Measurements from ENCODE around the gene SSNA1. TPM values are rescaled to one million over a fixed set of nuclear protein-coding genes. Genes with fewer than 3 reads are reported as not detected.

Gene SSNA1
- total RNA-seq, 1 donor = 59.7 TPM

DNA sequence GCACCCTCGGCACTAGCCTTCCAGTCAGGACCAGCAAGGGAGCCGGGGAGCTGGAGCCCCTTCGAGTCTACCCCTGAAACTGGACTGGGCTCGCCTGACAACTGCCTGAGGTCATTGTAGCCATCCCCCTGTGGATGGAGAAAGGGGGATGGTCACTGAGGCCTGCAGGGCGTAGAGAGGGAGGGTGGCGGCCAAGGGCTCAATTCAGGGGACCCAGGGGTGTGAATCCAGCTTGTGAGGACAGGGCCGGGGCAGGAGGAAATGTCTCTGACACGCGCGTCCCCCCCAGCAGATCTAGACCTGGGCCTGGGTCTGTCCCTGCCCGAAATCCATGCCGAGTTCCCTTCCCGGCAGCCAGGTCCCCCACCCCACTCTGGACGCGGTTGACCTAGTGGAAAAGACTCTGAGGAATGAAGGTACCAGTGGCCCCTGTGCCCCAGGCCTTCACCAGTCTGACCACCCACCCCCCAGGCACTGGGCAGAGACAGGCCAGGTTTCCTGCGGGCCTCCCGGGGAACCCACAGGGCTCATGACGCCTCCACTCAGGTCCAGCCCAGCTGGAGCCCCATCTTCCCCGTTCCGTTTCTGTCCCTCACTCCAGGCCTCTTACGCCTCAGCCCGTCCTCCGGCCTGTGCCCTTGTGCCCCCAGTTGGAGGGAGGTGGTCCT, 43.0 kb downstream of the SSNA1 start:
- Histone ChIP-seq H3K36me3 (ENCODE audit: insufficient read depth, low read length) (no peaks in the 10 kb centered on the region), H3K4me2 (ENCODE audit: insufficient read depth, low read length) (no peak overlapping the region), H3K27ac (ENCODE audit: low read depth, low read length) (no peak overlapping the region), H3K4me3 (ENCODE audit: insufficient read depth, low read length) (no peak overlapping the region), H4K20me1 (ENCODE audit: insufficient read depth, low read length) (peaks cover 6% of the 10 kb centered on the region), H3K4me1 (ENCODE audit: insufficient read depth, low read length) (peaks cover under 1% of the 10 kb centered on the region), H3K27me3 (ENCODE audit: insufficient read depth, low read length) (no peaks in the 10 kb centered on the region), H3K79me2 (ENCODE audit: insufficient read depth, low read length) (no peaks in the 10 kb centered on the region), H3K9me3 (ENCODE audit: low read depth, low read length) (no peaks in the 10 kb centered on the region), H2AFZ (ENCODE audit: low read length) (no peak overlapping the region)
- TF ChIP-seq, protein P1, sequence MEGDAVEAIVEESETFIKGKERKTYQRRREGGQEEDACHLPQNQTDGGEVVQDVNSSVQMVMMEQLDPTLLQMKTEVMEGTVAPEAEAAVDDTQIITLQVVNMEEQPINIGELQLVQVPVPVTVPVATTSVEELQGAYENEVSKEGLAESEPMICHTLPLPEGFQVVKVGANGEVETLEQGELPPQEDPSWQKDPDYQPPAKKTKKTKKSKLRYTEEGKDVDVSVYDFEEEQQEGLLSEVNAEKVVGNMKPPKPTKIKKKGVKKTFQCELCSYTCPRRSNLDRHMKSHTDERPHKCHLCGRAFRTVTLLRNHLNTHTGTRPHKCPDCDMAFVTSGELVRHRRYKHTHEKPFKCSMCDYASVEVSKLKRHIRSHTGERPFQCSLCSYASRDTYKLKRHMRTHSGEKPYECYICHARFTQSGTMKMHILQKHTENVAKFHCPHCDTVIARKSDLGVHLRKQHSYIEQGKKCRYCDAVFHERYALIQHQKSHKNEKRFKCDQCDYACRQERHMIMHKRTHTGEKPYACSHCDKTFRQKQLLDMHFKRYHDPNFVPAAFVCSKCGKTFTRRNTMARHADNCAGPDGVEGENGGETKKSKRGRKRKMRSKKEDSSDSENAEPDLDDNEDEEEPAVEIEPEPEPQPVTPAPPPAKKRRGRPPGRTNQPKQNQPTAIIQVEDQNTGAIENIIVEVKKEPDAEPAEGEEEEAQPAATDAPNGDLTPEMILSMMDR (IDR thresholded peaks at IDR 0.05; ENCODE audit: extremely low read depth, low read depth, low read length) = no peak
- no peak for DNase-seq (ENCODE audit: insufficient read length, low spot score, missing footprints)

- Histone ChIP-seq H3K4me3 (ENCODE audit: insufficient read depth, low read length) (no peak overlapping the region), H3K36me3 (ENCODE audit: insufficient read depth, low read length) (no peaks in the 10 kb centered on the region), H3K79me2 (ENCODE audit: insufficient read depth, low read length) (peaks cover under 1% of the 10 kb centered on the region), H3K27ac (ENCODE audit: low read depth, low read length) (no peak overlapping the region), H3K27me3 (ENCODE audit: insufficient read depth, low read length) (no peaks in the 10 kb centered on the region), H4K20me1 (ENCODE audit: insufficient read depth, low read length) (peaks cover 9% of the 10 kb centered on the region), H3K4me2 (ENCODE audit: insufficient read depth, low read length) (no peak overlapping the region), H3K4me1 (ENCODE audit: insufficient read depth, low read length) (peaks cover 3% of the 10 kb centered on the region), H3K9me3 (ENCODE audit: low read depth, low read length) (no peaks in the 10 kb centered on the region), H2AFZ (ENCODE audit: low read length) (no peak overlapping the region)
- TF ChIP-seq, protein P1 (IDR thresholded peaks at IDR 0.05; ENCODE audit: extremely low read depth, low read depth, low read length) = no peak
- DNase-seq (ENCODE audit: insufficient read length, low spot score, missing footprints) = no peak
These were observed 43.6 kb downstream of the SSNA1 start for GRCh38 chr9:137232101-137232500.

DNA sequence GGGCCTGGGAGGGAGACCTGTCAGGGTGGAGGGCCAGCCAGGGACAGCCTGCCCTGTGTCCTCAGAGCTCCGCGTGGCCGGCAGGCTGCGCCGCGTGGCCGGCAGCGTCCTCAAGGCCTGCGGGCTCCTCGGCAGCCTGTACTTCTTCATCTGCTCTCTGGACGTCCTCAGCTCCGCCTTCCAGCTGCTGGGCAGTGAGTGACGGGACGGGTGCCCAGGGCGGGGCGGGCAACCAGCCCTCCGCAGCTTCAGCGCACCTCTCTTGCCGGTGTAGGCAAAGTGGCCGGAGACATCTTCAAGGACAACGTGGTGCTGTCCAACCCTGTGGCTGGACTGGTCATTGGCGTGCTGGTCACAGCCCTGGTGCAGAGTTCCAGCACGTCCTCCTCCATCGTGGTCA, 44.0 kb downstream of the SSNA1 start:
- TF ChIP-seq, protein P1 (IDR thresholded peaks at IDR 0.05; ENCODE audit: extremely low read depth, low read depth, low read length) = no peak
- Histone ChIP-seq H2AFZ (ENCODE audit: low read length) (no peak overlapping the region), H3K27me3 (ENCODE audit: insufficient read depth, low read length) (no peaks in the 10 kb centered on the region), H3K79me2 (ENCODE audit: insufficient read depth, low read length) (peaks cover 4% of the 10 kb centered on the region), H3K36me3 (ENCODE audit: insufficient read depth, low read length) (no peaks in the 10 kb centered on the region), H3K4me3 (ENCODE audit: insufficient read depth, low read length) (no peak overlapping the region), H3K9me3 (ENCODE audit: low read depth, low read length) (no peaks in the 10 kb centered on the region), H3K4me1 (ENCODE audit: insufficient read depth, low read length) (peaks cover 3% of the 10 kb centered on the region), H3K4me2 (ENCODE audit: insufficient read depth, low read length) (no peak overlapping the region), H3K27ac (ENCODE audit: low read depth, low read length) (no peak overlapping the region), H4K20me1 (ENCODE audit: insufficient read depth, low read length) (peaks cover 10% of the 10 kb centered on the region)
- DNase-seq (ENCODE audit: insufficient read length, low spot score, missing footprints) = no peak

GRCh38 chr9:137233143-137233980, 44.9 kb downstream of the SSNA1 start:
- H3K36me3 ChIP-seq (ENCODE audit: insufficient read depth, low read length) = no peaks in the 10 kb centered on the region
- H3K27me3 ChIP-seq (ENCODE audit: insufficient read depth, low read length) = no peaks in the 10 kb centered on the region
- H2AFZ ChIP-seq (ENCODE audit: low read length) = no peak overlapping the region
- H3K4me2 ChIP-seq (ENCODE audit: insufficient read depth, low read length) = no peak overlapping the region
- TF ChIP-seq, protein P1 (IDR thresholded peaks at IDR 0.05; ENCODE audit: extremely low read depth, low read depth, low read length) = no peak
- peaks cover 3% of the 10 kb centered on the region for H3K4me1 ChIP-seq (ENCODE audit: insufficient read depth, low read length)
- H4K20me1 ChIP-seq (ENCODE audit: insufficient read depth, low read length) = peaks cover 10% of the 10 kb centered on the region
- peaks cover 12% of the 10 kb centered on the region for H3K79me2 ChIP-seq (ENCODE audit: insufficient read depth, low read length)
- H3K4me3 ChIP-seq (ENCODE audit: insufficient read depth, low read length) = no peak overlapping the region
- H3K27ac ChIP-seq (ENCODE audit: low read depth, low read length) = no peak overlapping the region
- no peaks in the 10 kb centered on the region for H3K9me3 ChIP-seq (ENCODE audit: low read depth, low read length)
- no peak for DNase-seq (ENCODE audit: insufficient read length, low spot score, missing footprints)
